ENCODE measurements around the gene ZNF501. TPM values are rescaled to one million over a fixed set of nuclear protein-coding genes. Genes with fewer than 3 reads are reported as not detected.

ZNF501 gene
- total and polyA plus RNA-seq, 2 of the 13 experiments (the other 11 are each of a cell fraction or from before 2014, with no cell fraction given): 2.4 to 2.8 TPM

DNA sequence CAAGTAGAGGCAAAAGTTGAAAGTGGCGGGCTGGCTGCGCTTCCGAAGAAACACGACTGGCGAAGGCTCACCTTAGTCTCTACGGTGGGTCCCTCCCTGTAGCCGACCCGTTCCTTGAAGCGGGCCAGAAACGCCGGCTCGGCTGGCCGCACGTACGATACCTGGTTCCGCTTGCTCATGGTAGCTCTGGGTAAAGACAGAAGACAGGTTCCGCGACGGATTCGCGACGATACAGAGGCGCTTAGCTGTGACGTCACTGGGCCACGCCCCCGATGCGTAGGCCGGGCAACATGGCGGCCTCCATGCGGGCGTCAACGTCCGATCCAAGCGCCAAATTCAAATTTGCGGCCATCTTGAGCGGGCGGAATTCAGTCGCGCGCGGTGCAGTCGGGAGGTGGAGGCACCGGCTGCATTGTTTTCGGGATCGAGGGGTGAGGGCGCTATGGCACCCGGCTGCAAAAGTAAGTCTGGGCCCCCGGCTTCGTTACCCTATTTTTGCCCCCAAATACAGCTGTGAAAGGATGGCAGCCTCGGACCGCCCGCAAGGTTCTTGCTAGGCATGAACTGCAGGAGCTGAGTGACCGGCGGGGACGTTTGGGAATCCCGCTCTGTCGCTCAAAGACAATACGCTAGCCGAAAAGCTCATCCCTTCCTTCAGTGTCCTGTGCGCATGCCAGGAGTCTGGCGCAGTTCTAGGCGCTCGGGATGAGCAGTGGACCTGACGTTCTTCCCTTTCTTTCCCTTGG lies 32.2 kb downstream of the ZNF501 start, which contains the start of the genes KIAA1143 and KIF15 (continued):
- TF ChIP-seq RARG (CRISPR knock-in tag; IDR thresholded peaks at IDR 0.05; ENCODE audit: low read depth) (no peak), ATF4 (CRISPR knock-in tag; IDR thresholded peaks at IDR 0.05) (peak in 1 of 2 experiments; percentile 53; a peak in 1 of 4 replicates), ELK4 (CRISPR knock-in tag; IDR thresholded peaks at IDR 0.05; ENCODE audit: borderline replicate concordance) (no peak; the same call in 1 of the 2 replicates), BCLAF1 (IDR thresholded peaks at IDR 0.05) (no peak), FOXK2 (IDR thresholded peaks at IDR 0.05) (no peak), FIP1L1 (IDR thresholded peaks at IDR 0.05; ENCODE audit: borderline replicate concordance, insufficient read depth, low read depth, low read length) (no peak), EHMT2 (IDR thresholded peaks at IDR 0.05; ENCODE audit: borderline replicate concordance, low read depth, low read length) (no peak), RBM39 (IDR thresholded peaks at IDR 0.05; ENCODE audit: low read depth, low read length, poor library complexity, severe bottlenecking) (peak; percentile 76), MTA1 (CRISPR knock-in tag; IDR thresholded peaks at IDR 0.05; ENCODE audit: borderline replicate concordance) (peak; percentile 65; the same call in 1 of the 2 replicates), RBFOX2 (IDR thresholded peaks at IDR 0.05; ENCODE audit: low read depth, low read length) (peak; percentile 80), ZSCAN29 (CRISPR knock-in tag; conservative IDR thresholded peaks at IDR 0.05) (0 out of 2 replicates have a peak, but pooled peaks have one; percentile 49), THRA (CRISPR knock-in tag; IDR thresholded peaks at IDR 0.05; ENCODE audit: borderline replicate concordance) (0 out of 2 replicates have a peak, but pooled peaks have one; percentile 32)
- TF ChIP-seq, protein P1, sequence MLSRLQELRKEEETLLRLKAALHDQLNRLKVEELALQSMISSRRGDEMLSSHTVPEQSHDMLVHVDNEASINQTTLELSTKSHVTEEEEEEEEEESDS (CRISPR knock-in tag; IDR thresholded peaks at IDR 0.05; ENCODE audit: borderline replicate concordance): 0 out of 2 replicates have a peak, but pooled peaks have one; percentile 53
- TF ChIP-seq, protein P2, sequence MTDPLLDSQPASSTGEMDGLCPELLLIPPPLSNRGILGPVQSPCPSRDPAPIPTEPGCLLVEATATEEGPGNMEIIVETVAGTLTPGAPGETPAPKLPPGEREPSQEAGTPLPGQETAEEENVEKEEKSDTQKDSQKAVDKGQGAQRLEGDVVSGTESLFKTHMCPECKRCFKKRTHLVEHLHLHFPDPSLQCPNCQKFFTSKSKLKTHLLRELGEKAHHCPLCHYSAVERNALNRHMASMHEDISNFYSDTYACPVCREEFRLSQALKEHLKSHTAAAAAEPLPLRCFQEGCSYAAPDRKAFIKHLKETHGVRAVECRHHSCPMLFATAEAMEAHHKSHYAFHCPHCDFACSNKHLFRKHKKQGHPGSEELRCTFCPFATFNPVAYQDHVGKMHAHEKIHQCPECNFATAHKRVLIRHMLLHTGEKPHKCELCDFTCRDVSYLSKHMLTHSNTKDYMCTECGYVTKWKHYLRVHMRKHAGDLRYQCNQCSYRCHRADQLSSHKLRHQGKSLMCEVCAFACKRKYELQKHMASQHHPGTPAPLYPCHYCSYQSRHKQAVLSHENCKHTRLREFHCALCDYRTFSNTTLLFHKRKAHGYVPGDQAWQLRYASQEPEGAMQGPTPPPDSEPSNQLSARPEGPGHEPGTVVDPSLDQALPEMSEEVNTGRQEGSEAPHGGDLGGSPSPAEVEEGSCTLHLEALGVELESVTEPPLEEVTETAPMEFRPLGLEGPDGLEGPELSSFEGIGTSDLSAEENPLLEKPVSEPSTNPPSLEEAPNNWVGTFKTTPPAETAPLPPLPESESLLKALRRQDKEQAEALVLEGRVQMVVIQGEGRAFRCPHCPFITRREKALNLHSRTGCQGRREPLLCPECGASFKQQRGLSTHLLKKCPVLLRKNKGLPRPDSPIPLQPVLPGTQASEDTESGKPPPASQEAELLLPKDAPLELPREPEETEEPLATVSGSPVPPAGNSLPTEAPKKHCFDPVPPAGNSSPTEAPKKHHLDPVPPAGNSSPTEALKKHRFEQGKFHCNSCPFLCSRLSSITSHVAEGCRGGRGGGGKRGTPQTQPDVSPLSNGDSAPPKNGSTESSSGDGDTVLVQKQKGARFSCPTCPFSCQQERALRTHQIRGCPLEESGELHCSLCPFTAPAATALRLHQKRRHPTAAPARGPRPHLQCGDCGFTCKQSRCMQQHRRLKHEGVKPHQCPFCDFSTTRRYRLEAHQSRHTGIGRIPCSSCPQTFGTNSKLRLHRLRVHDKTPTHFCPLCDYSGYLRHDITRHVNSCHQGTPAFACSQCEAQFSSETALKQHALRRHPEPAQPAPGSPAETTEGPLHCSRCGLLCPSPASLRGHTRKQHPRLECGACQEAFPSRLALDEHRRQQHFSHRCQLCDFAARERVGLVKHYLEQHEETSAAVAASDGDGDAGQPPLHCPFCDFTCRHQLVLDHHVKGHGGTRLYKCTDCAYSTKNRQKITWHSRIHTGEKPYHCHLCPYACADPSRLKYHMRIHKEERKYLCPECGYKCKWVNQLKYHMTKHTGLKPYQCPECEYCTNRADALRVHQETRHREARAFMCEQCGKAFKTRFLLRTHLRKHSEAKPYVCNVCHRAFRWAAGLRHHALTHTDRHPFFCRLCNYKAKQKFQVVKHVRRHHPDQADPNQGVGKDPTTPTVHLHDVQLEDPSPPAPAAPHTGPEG (CRISPR knock-in tag; IDR thresholded peaks at IDR 0.05): peak; percentile 93

Data from HepG2 (cell line).